ENCODE results near the gene LSM10. TPM values are rescaled to one million over a fixed set of nuclear protein-coding genes. Genes with fewer than 3 reads are reported as not detected.

Gene LSM10
- total RNA-seq, 2 donors from 2014 or later, result 37.5 to 45.6 TPM

- no peaks in the 10 kb centered on the region for H3K27me3 Mint-ChIP-seq (ENCODE audit: insufficient read depth)
- H3K36me3 Mint-ChIP-seq (ENCODE audit: low read depth), result peaks cover 28% of the 10 kb centered on the region
- peak overlapping the region; percentile 18 for H3K27ac Mint-ChIP-seq
- peaks cover 34% of the 10 kb centered on the region for H3K4me1 Mint-ChIP-seq
- no peak overlapping the region for H3K4me3 Mint-ChIP-seq
- TF ChIP-seq CTCF (conservative IDR thresholded peaks at IDR 0.05), result no peak
- no peaks in the 10 kb centered on the region for H3K9me3 Mint-ChIP-seq
- H3K36me3 ChIP-seq (ENCODE audit: control insufficient read depth, insufficient read depth, low read length), result peaks cover 34% of the 10 kb centered on the region
- no peak overlapping the region for H3K27ac ChIP-seq (ENCODE audit: low read depth, low read length)
- DNase-seq, result no peak
- H3K9ac ChIP-seq (ENCODE audit: extremely low read depth, low read length, poor library complexity, severe bottlenecking), result no peak overlapping the region
- peaks cover 17% of the 10 kb centered on the region for H3K4me1 ChIP-seq (ENCODE audit: control insufficient read depth, insufficient read depth, low read length)
- WGBS, 2 experiments (ENCODE audit: insufficient coverage in 1 of 2, insufficient read length in 1 of 2), result 84 to 90% methylated on average over 3 of the region's 3 CpGs
- H3K4me3 ChIP-seq (ENCODE audit: low read length), result peak overlapping the region; percentile 56
- no peaks in the 10 kb centered on the region for H3K27me3 ChIP-seq (ENCODE audit: control insufficient read depth, insufficient read depth, low read length, poor library complexity, severe bottlenecking)
- no peaks in the 10 kb centered on the region for H3K9me3 ChIP-seq (ENCODE audit: control insufficient read depth, low read length)
These were observed 16.9 kb downstream of the LSM10 start for GRCh38 chr1:36380782-36381181.

DNA sequence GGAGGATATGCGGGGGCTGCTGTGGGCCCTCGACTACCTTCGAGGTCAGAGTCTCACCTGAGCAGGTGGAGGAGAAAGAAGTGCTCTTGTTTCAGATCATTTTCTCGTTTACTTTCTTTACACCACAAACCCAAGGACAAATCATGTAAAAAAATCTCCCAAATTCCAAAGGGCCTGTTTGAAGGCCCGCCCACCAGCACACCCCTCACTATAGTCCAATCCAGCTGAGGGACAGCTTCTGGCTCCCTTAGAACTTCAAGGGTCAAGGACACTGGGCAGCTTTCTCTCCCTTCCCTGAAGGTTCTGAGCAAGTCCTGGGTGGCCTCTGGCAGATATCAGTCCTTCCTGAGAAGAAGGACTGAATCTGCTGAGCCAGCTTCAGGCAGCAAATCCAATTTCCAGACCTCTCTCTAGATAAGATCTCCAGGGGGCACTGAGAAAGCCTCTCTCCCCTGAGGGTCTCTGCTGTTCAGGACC, 17.5 kb downstream of the LSM10 start:
- H3K4me3 ChIP-seq (ENCODE audit: low read length), result peak overlapping the region; percentile 56
- peaks cover 17% of the 10 kb centered on the region for H3K4me1 ChIP-seq (ENCODE audit: control insufficient read depth, insufficient read depth, low read length)
- no peaks in the 10 kb centered on the region for H3K27me3 ChIP-seq (ENCODE audit: control insufficient read depth, insufficient read depth, low read length, poor library complexity, severe bottlenecking)
- Mint-ChIP-seq H3K4me3 (no peak overlapping the region), H3K27ac (peak overlapping the region; percentile 18), H3K27me3 (ENCODE audit: insufficient read depth) (no peaks in the 10 kb centered on the region), H3K9me3 (no peaks in the 10 kb centered on the region), H3K4me1 (peaks cover 34% of the 10 kb centered on the region), H3K36me3 (ENCODE audit: low read depth) (peaks cover 28% of the 10 kb centered on the region)
- H3K27ac ChIP-seq (ENCODE audit: low read depth, low read length), result no peak overlapping the region
- 86 to 90% methylated on average over 2 to 5 of the region's 5 CpGs for WGBS, 2 experiments (ENCODE audit: insufficient coverage in 1 of 2, insufficient read length in 1 of 2)
- no peak for DNase-seq
- H3K36me3 ChIP-seq (ENCODE audit: control insufficient read depth, insufficient read depth, low read length), result peaks cover 34% of the 10 kb centered on the region
- peak; percentile 14 for TF ChIP-seq CTCF (conservative IDR thresholded peaks at IDR 0.05)
- H3K9ac ChIP-seq (ENCODE audit: extremely low read depth, low read length, poor library complexity, severe bottlenecking), result no peak overlapping the region
- no peaks in the 10 kb centered on the region for H3K9me3 ChIP-seq (ENCODE audit: control insufficient read depth, low read length)

DNA sequence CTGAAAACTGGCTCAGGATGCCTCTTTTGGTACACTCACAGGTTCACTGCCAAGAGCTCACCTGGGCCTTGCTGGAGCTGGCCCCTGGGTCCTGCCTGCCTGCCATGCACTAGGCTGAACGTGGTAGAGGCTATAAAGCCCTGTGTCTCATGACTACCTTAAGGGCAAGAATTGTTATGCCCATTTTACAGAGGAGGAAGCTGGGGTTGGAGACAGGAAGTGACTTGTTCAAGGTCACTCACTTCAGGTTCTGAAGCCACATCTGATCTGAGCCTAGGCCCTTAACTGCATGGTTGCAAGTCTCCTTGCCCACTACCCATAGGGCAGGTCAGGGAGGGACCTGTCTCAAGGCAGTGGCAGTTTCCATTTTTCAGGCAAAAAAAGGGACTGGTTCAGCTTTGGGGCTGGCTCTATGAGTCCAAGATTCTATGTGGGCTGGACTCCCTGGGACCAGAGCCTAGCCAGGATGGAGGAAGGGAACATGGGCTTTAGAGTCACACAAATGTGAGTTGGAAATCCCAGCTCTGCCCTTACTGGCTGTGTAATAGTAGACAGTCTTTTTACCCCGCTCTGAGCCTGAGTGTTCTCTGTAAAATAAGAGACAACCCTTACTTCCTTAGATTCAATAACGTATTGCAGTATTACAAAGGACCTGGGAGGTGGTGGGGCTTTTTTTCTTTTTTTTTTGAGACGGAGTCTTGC, 19.8 kb downstream of the LSM10 start:
- Histone ChIP-seq H3K9me3 (ENCODE audit: control insufficient read depth, low read length) (no peaks in the 10 kb centered on the region), H3K36me3 (ENCODE audit: control insufficient read depth, insufficient read depth, low read length) (peaks cover 40% of the 10 kb centered on the region), H3K27ac (ENCODE audit: low read depth, low read length) (no peak overlapping the region), H3K4me1 (ENCODE audit: control insufficient read depth, insufficient read depth, low read length) (peaks cover 27% of the 10 kb centered on the region), H3K4me3 (ENCODE audit: low read length) (no peak overlapping the region), H3K27me3 (ENCODE audit: control insufficient read depth, insufficient read depth, low read length, poor library complexity, severe bottlenecking) (no peaks in the 10 kb centered on the region), H3K9ac (ENCODE audit: extremely low read depth, low read length, poor library complexity, severe bottlenecking) (no peak overlapping the region)
- Mint-ChIP-seq H3K27me3 (ENCODE audit: insufficient read depth) (no peaks in the 10 kb centered on the region), H3K36me3 (ENCODE audit: low read depth) (peaks cover 28% of the 10 kb centered on the region), H3K9me3 (no peaks in the 10 kb centered on the region), H3K4me1 (peaks cover 35% of the 10 kb centered on the region), H3K27ac (peak overlapping the region; percentile 55), H3K4me3 (no peak overlapping the region)
- TF ChIP-seq CTCF (conservative IDR thresholded peaks at IDR 0.05), result no peak
- 95% methylated on average over 3 to 4 of the region's 4 CpGs for WGBS, 2 experiments (ENCODE audit: insufficient coverage in 1 of 2, insufficient read length in 1 of 2)
- no peak for DNase-seq

Measured in endodermal cell (in vitro differentiated cells).